ENCODE data around the gene PIGM.

DNA sequence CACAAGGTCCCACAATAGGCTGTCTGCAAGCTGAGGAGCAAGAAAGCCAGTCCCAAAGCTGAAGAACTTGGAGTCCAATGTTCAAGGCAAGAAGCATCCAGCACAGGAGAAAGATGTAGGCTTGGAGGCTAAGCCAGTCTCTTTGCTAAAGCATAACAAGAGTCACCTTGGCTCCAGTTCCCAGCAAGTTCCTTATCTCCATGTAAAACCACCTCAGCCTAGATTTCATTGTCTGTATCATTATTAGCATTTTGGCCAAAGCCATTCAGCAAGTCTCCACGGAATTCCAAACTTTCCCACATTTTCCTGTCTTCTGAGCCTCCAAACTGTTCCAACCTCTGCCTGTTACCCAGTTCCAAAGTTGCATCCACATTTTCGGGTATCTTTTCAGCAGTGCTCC, 36.9 kb downstream of the PIGM start:
- TF ChIP-seq CTBP1 (IDR thresholded peaks at IDR 0.05; ENCODE audit: borderline replicate concordance) (no peak), HDGF (IDR thresholded peaks at IDR 0.05; ENCODE audit: borderline replicate concordance) (no peak), LEF1 (IDR thresholded peaks at IDR 0.05; ENCODE audit: borderline replicate concordance) (no peak), BHLHE40 (IDR thresholded peaks at IDR 0.05; ENCODE audit: borderline replicate concordance) (no peak), NFRKB (IDR thresholded peaks at IDR 0.05) (no peak), ELF4 (IDR thresholded peaks at IDR 0.05) (no peak), SUZ12 (IDR thresholded peaks at IDR 0.05) (no peak), SP1 (IDR thresholded peaks at IDR 0.05) (no peak), FOXK2 (IDR thresholded peaks at IDR 0.05) (no peak), TARDBP (IDR thresholded peaks at IDR 0.05) (no peak)
